ENCODE results near the gene MYH6. TPM values are rescaled to one million over a fixed set of nuclear protein-coding genes. Genes with fewer than 3 reads are reported as not detected.

Gene MYH6
- total and polyA plus RNA-seq, 2 donors (not counting 3 experiments of a cell fraction or from before 2014, with no cell fraction given): not detected

DNA sequence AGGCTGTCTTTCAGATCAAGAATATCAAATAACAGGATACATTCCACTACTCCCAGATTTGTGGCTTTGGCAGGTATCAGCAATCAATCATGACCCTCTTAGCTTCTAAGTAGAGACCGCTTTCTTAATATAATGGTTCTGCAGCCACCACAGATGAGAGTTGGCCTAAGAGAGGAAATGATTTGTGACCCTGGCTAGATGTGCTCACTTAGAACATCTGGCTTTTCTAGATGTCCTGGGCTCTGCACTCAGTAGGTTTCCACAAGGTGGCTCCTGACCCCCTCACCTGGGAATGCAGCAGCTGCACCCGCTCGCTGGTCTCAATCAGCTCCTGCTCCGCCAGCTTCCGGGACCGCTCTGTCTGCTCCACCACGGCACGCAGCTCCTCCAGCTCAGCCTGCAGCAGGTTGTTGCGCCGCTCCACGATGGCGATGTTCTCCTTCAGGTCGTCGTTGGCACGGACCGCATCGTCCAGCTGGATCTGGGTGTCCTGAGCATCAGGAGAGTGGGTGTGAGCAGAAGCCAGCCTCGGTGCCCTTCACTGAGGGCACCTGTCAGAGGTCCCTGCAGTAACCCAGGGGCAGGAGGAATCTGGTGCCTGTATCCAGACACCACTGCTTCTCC is 22.3 kb downstream of the MYH6 start:
- Histone ChIP-seq H3K4me3 (replicated peaks in 1 of 3; ENCODE audit: insufficient read depth in 1 of 3, low read depth in 1 of 3, low read length in 3 of 3) (no peak overlapping the region), H2AFZ (ENCODE audit: low read depth, low read length) (no peak overlapping the region), H3K4me2 (ENCODE audit: insufficient read depth, low read length) (no peak overlapping the region), H3K27me3 (ENCODE audit: control insufficient read depth in 2 of 2, insufficient read depth in 2 of 2, low read length in 2 of 2) (no peaks in the 10 kb centered on the region), H3K9me1 (replicated peaks; ENCODE audit: control insufficient read depth, extremely low read depth, insufficient read depth, low read length) (no peaks in the 10 kb centered on the region), H3K27ac (ENCODE audit: insufficient read depth, low read depth, low read length) (no peak overlapping the region), H3K9ac (replicated peaks; ENCODE audit: extremely low read depth, insufficient read depth, low read length) (no peak overlapping the region), H4K20me1 (replicated peaks; ENCODE audit: control insufficient read depth, extremely low read depth, insufficient read depth, low read length) (no peaks in the 10 kb centered on the region), H3K9me3 (replicated peaks; ENCODE audit: control insufficient read depth, insufficient read depth, low read length) (no peaks in the 10 kb centered on the region), H3K79me2 (ENCODE audit: control insufficient read depth, insufficient read depth, low read length) (no peaks in the 10 kb centered on the region), H3K36me3 (ENCODE audit: control insufficient read depth in 2 of 2, extremely low read depth in 1 of 2, insufficient read depth in 2 of 2, low read length in 2 of 2) (no peaks in the 10 kb centered on the region), H3K4me1 (ENCODE audit: control insufficient read depth, extremely low read depth, insufficient read depth, low read length) (no peaks in the 10 kb centered on the region)
- FAIRE-seq: no peak
- intact Hi-C loops (cut with micrococcal nuclease) (no loop called here), dilution Hi-C loops (cut with MboI; ENCODE audit: extremely low pct_ligation_motif_present, low sequenced_read_pairs) (no loop called here)
- ChIA-PET CTCF (interaction anchor here (1.1 kb wide), 1 partner anchor 8 kb away, joined by 4 read pairs; no protein-coding TSS in a partner anchor), POLR2A (no interaction called here)
- no TSS peak for BruUV-seq (replicated peaks)
- TF ChIP-seq, protein P1, sequence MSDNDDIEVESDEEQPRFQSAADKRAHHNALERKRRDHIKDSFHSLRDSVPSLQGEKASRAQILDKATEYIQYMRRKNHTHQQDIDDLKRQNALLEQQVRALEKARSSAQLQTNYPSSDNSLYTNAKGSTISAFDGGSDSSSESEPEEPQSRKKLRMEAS (IDR thresholded peaks at IDR 0.05; ENCODE audit: insufficient read depth, insufficient read length): no peak
- TF ChIP-seq EZH2 (IDR thresholded peaks at IDR 0.05; ENCODE audit: borderline replicate concordance, low read depth, low read length, severe bottlenecking) (no peak), MYC (IDR thresholded peaks at IDR 0.05; ENCODE audit: low read depth, low read length) (no peak), FOS (IDR thresholded peaks at IDR 0.05; ENCODE audit: borderline replicate concordance, insufficient read depth, low read length) (no peak), JUN (IDR thresholded peaks at IDR 0.05; ENCODE audit: borderline replicate concordance, insufficient read depth, insufficient read length, low read depth) (no peak), POLR2A (IDR thresholded peaks at IDR 0.05; ENCODE audit: low read depth, low read length) (no peak), GATA2 (IDR thresholded peaks at IDR 0.05; ENCODE audit: insufficient read depth, insufficient read length, low read depth, low read length) (no peak), POLR2AphosphoS5 (IDR thresholded peaks at IDR 0.05; ENCODE audit: insufficient read depth, low read depth, low read length) (no peak)
- TF ChIP-seq, protein P2, sequence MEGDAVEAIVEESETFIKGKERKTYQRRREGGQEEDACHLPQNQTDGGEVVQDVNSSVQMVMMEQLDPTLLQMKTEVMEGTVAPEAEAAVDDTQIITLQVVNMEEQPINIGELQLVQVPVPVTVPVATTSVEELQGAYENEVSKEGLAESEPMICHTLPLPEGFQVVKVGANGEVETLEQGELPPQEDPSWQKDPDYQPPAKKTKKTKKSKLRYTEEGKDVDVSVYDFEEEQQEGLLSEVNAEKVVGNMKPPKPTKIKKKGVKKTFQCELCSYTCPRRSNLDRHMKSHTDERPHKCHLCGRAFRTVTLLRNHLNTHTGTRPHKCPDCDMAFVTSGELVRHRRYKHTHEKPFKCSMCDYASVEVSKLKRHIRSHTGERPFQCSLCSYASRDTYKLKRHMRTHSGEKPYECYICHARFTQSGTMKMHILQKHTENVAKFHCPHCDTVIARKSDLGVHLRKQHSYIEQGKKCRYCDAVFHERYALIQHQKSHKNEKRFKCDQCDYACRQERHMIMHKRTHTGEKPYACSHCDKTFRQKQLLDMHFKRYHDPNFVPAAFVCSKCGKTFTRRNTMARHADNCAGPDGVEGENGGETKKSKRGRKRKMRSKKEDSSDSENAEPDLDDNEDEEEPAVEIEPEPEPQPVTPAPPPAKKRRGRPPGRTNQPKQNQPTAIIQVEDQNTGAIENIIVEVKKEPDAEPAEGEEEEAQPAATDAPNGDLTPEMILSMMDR (IDR thresholded peaks at IDR 0.05; ENCODE audit: extremely low read depth in 1 of 2, insufficient read depth in 1 of 2, low read depth in 1 of 2, low read length in 2 of 2): no peak
- no peak for DNase-seq (ENCODE audit: low read depth, low spot score)

All from endothelial cell of umbilical vein (primary cell).